ENCODE measurements around the gene FBXO33. TPM values are rescaled to one million over a fixed set of nuclear protein-coding genes. Genes with fewer than 3 reads are reported as not detected.

The FBXO33 gene
- total RNA-seq, 2 donors from 2014 or later, result 11.9 to 13.2 TPM

- ATAC-seq (no peak), DNase-seq (no peak)
- Histone ChIP-seq H3K27me3 (no peaks in the 10 kb centered on the region), H3K9me3 (peaks cover 0 to 13% (median 0%) of the 10 kb centered on the region in 3 donors), H3K36me3 (replicated peaks in 1 of 2; ENCODE audit: insufficient read depth in 1 of 2, low read depth in 2 of 2) (no peaks in the 10 kb centered on the region), H3K4me1 (peaks cover 4% of the 10 kb centered on the region), H3K27ac (no peak overlapping the region), H3K4me3 (no peak overlapping the region)
- intact Hi-C loops (cut with DNase I), result no loop called here
- TF ChIP-seq POLR2A (IDR thresholded peaks at IDR 0.05) (no peak), CTCF (IDR thresholded peaks at IDR 0.05) (no peak)
- 100% methylated on average over 1 of the region's 1 CpG for WGBS, 2 donors
Observed at GRCh38 chr14:39416072-39416471, 16.2 kb downstream of the FBXO33 start.

- Histone ChIP-seq H3K4me3 (no peak overlapping the region), H3K36me3 (replicated peaks in 1 of 2; ENCODE audit: insufficient read depth in 1 of 2, low read depth in 2 of 2) (no peaks in the 10 kb centered on the region), H3K27ac (no peak overlapping the region), H3K9me3 (no peaks in the 10 kb centered on the region), H3K27me3 (no peaks in the 10 kb centered on the region), H3K4me1 (no peaks in the 10 kb centered on the region)
- DNase-seq (no peak), ATAC-seq (no peak)
- intact Hi-C loops (cut with DNase I), result no loop called here
- TF ChIP-seq POLR2A (IDR thresholded peaks at IDR 0.05) (no peak), CTCF (IDR thresholded peaks at IDR 0.05) (no peak)
- 50 to 79% methylated on average over 3 of the region's 3 CpGs for WGBS, 2 donors
Observed at GRCh38 chr14:39406560-39406959, 25.7 kb downstream of the FBXO33 start.

DNA sequence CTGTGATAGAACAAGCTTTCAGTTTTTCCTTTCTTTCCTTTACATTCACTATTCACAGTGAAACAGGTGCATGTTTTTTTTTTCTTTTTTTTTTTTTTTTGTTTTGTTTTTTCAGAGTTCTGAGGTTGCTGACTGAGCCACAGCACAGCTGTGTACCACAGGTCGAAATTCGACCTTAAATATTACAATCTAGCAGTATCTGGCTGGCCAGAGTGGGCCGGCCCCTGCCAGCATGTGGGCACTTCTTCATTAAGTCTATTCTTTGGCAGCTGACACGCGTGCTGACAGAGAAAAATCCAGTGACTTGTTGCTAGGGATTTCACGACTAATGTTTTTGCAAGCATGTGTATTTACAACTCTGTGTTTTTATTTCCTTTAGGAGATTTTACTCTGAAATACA lies 33.9 kb downstream of the FBXO33 start:
- WGBS, 2 donors, result 64 to 73% methylated on average over 6 of the region's 6 CpGs
- ATAC-seq (no peak), DNase-seq (no peak)
- Histone ChIP-seq H3K27me3 (no peaks in the 10 kb centered on the region), H3K27ac (no peak overlapping the region), H3K36me3 (replicated peaks in 1 of 2; ENCODE audit: insufficient read depth in 1 of 2, low read depth in 2 of 2) (peaks cover 0 to 2% of the 10 kb centered on the region in 2 donors), H3K4me3 (no peak overlapping the region), H3K9me3 (no peaks in the 10 kb centered on the region), H3K4me1 (no peaks in the 10 kb centered on the region)
- no peak for TF ChIP-seq CTCF (IDR thresholded peaks at IDR 0.05)
- no peak for TF ChIP-seq POLR2A (IDR thresholded peaks at IDR 0.05)
- intact Hi-C loops (cut with DNase I), result no loop called here

GRCh38 chr14:39396448-39396847 lies 35.8 kb downstream of the FBXO33 start:
- no peaks in the 10 kb centered on the region for H3K4me1 ChIP-seq
- ATAC-seq (no peak), DNase-seq (no peak)
- no peak overlapping the region for H3K27ac ChIP-seq
- peaks cover 0 to 2% of the 10 kb centered on the region in 2 donors for H3K36me3 ChIP-seq (replicated peaks in 1 of 2; ENCODE audit: insufficient read depth in 1 of 2, low read depth in 2 of 2)
- H3K27me3 ChIP-seq, result no peaks in the 10 kb centered on the region
- intact Hi-C loops (cut with DNase I), result no loop called here
- no peak overlapping the region for H3K4me3 ChIP-seq
- TF ChIP-seq POLR2A (IDR thresholded peaks at IDR 0.05), result no peak
- no peak for TF ChIP-seq CTCF (IDR thresholded peaks at IDR 0.05)
- H3K9me3 ChIP-seq, result no peaks in the 10 kb centered on the region

- ATAC-seq (no peak), DNase-seq (no peak)
- Histone ChIP-seq H3K4me3 (no peak overlapping the region), H3K4me1 (peaks cover 2% of the 10 kb centered on the region), H3K27ac (no peak overlapping the region), H3K9me3 (no peaks in the 10 kb centered on the region), H3K27me3 (no peaks in the 10 kb centered on the region), H3K36me3 (replicated peaks in 1 of 2; ENCODE audit: insufficient read depth in 1 of 2, low read depth in 2 of 2) (no peaks in the 10 kb centered on the region)
- intact Hi-C loops (cut with DNase I), result no loop called here
- 87 to 93% methylated on average over 3 to 4 of the region's 4 CpGs for WGBS, 2 donors
- no peak for TF ChIP-seq CTCF (IDR thresholded peaks at IDR 0.05)
- TF ChIP-seq POLR2A (IDR thresholded peaks at IDR 0.05), result no peak
Observed at GRCh38 chr14:39395555-39396254, 36.5 kb downstream of the FBXO33 start.
